Chondrocyte (in vitro differentiated cells): ENCODE data around the gene LENG8. TPM values are rescaled to one million over a fixed set of nuclear protein-coding genes. Genes with fewer than 3 reads are reported as not detected.

Experiments
- DNase-seq: peaks from one replicate; pipeline ENCODE4 v3.0.0; 2021; ENCODE audit warnings: mixed read lengths, low spot score
- H3K27ac Mint-ChIP-seq: one replicate; pipeline ENCODE4 v1.8.0; 2021; ENCODE audit warnings: mild to moderate bottlenecking, moderate library complexity, mixed read lengths; ENCODE audit not compliant: unreplicated experiment
- H3K27me3 Mint-ChIP-seq: 2 replicates; pipeline ENCODE4 v1.8.0; 2021; ENCODE audit warnings: low read depth, mixed read lengths
- H3K36me3 Mint-ChIP-seq: 2 replicates; pipeline ENCODE4 v1.8.0; 2021; ENCODE audit warnings: low read depth, mixed read lengths
- H3K4me1 Mint-ChIP-seq: 2 replicates; pipeline ENCODE4 v1.8.0; 2021; ENCODE audit warnings: low read depth, mild to moderate bottlenecking, mixed read lengths
- H3K4me3 Mint-ChIP-seq: one replicate; pipeline ENCODE4 v1.8.0; 2021; ENCODE audit warnings: mild to moderate bottlenecking, moderate library complexity, mixed read lengths; ENCODE audit not compliant: unreplicated experiment
- H3K9me3 Mint-ChIP-seq: 2 replicates; pipeline ENCODE4 v1.8.0; 2021; ENCODE audit warnings: low read depth, mixed read lengths
- CTCF ChIP-seq: fragments of 200-600 bp; sonication (generic); IDR thresholded peaks from 2 replicates; pipeline ENCODE4 v1.5.0; 2021; ENCODE audit warnings: antibody characterized with exemption, mild to moderate bottlenecking, moderate library complexity
- total RNA-seq: library from RNA; stranded (reverse); gene quantifications from 3 replicates; pipeline ENCODE4 v1.2.1, GENCODE V29; 2021

Gene LENG8
- total RNA-seq, 1 donor from 2014 or later = 110 TPM

GRCh38 chr19:54424201-54424600 lies 24.8 kb upstream of the LENG8 start:
- no peak overlapping the region for H3K4me3 Mint-ChIP-seq
- no peak for TF ChIP-seq CTCF
- peaks cover 17% of the 10 kb centered on the region for H3K27me3 Mint-ChIP-seq

GRCh38 chr19:54424660-54425381 lies 24.2 kb upstream of the LENG8 start:
- H3K4me1 Mint-ChIP-seq = peaks cover 3% of the 10 kb centered on the region
- H3K27ac Mint-ChIP-seq = no peak overlapping the region
- no peak for DNase-seq
- H3K4me3 Mint-ChIP-seq = no peak overlapping the region
- TF ChIP-seq CTCF = no peak
- peaks cover 19% of the 10 kb centered on the region for H3K27me3 Mint-ChIP-seq
- no peaks in the 10 kb centered on the region for H3K9me3 Mint-ChIP-seq
- H3K36me3 Mint-ChIP-seq = no peaks in the 10 kb centered on the region

More at GRCh38 chr19:54424201-54424600, 24.8 kb upstream of the LENG8 start:
- H3K27ac Mint-ChIP-seq = no peak overlapping the region
- no peaks in the 10 kb centered on the region for H3K36me3 Mint-ChIP-seq
- H3K9me3 Mint-ChIP-seq = no peaks in the 10 kb centered on the region
- peaks cover 3% of the 10 kb centered on the region for H3K4me1 Mint-ChIP-seq
- no peak for DNase-seq

GRCh38 chr19:54425382-54425723 lies 23.6 kb upstream of the LENG8 start:
- H3K27me3 Mint-ChIP-seq = peaks cover 19% of the 10 kb centered on the region
- no peak for DNase-seq
- H3K4me1 Mint-ChIP-seq = peaks cover 3% of the 10 kb centered on the region
- H3K4me3 Mint-ChIP-seq = no peak overlapping the region
- H3K9me3 Mint-ChIP-seq = no peaks in the 10 kb centered on the region
- H3K27ac Mint-ChIP-seq = no peak overlapping the region
- TF ChIP-seq CTCF = no peak
- H3K36me3 Mint-ChIP-seq = no peaks in the 10 kb centered on the region

- no peak for DNase-seq
- peaks cover 6% of the 10 kb centered on the region for H3K4me1 Mint-ChIP-seq
- no peaks in the 10 kb centered on the region for H3K9me3 Mint-ChIP-seq
- H3K4me3 Mint-ChIP-seq = no peak overlapping the region
- TF ChIP-seq CTCF = no peak
- no peak overlapping the region for H3K27ac Mint-ChIP-seq
- no peaks in the 10 kb centered on the region for H3K36me3 Mint-ChIP-seq
- peaks cover 14% of the 10 kb centered on the region for H3K27me3 Mint-ChIP-seq
These were observed 22.6 kb upstream of the LENG8 start for GRCh38 chr19:54426291-54426931.

- Mint-ChIP-seq H3K9me3 (no peaks in the 10 kb centered on the region), H3K27ac (no peak overlapping the region), H3K4me3 (no peak overlapping the region), H3K36me3 (no peaks in the 10 kb centered on the region), H3K4me1 (peaks cover 10% of the 10 kb centered on the region), H3K27me3 (peaks cover 11% of the 10 kb centered on the region)
- DNase-seq = no peak
- no peak for TF ChIP-seq CTCF
These were observed 21.4 kb upstream of the LENG8 start for GRCh38 chr19:54427586-54427985.
